ENCODE data around the gene RBM34.

GRCh38 chr1:235130766-235131270 is 30.2 kb downstream of the RBM34 start:
- TF ChIP-seq CTCF (conservative IDR thresholded peaks at IDR 0.05) = no peak
- TF ChIP-seq EZH2 (IDR thresholded peaks at IDR 0.05; ENCODE audit: low read depth) = no peak

Data from PC-9 (cell line).